Measurements from ENCODE around the gene PRXL2B.
"Not testable (repeated sequence)": the region's sequence is repeated elsewhere in the genome, so short reads cannot be mapped to it uniquely, and the experiment has no call there.

Gene PRXL2B

DNA sequence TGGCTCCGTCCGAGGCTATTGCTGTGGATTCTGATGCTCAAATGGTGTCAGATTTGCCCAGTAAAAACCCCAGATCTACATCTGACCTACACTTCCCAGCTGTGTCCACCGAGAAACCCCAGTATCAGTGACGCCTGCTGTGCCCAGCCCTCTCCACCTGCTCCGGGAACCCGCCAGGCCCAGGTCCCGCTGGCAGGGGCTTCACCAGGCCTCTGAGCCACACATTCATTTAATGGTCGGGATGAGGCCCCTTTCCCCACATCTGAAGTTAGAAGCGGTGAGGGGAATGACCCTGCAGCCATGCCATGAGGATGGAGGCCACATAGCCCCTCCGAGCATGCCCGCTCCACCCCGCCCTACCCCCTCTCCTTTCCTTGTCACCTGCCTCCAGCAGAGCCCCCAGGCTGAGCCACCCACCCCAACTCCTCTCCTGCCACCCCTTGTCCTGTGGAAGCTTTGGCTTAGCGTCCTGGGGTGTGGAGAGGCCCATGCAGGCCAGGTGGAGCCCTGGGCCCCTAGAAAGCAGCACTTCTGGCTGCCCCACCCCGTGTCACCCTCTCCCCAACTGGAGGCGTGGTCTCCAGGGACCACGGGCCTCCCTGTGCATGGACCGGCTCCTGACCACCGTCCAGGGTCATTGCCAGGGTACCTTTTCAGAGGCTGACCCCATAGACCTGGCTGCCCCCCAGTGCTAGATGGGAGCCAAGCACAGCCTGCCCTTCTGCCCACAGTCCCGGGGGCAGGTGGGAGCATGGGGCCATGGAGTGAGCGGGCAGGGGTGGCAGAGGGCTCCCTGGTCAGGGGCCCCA is 22.4 kb upstream of the PRXL2B start:
- DNase-seq (ENCODE audit: low read depth, low spot score) = no peak

GRCh38 chr1:2564815-2565374 is 21.7 kb upstream of the PRXL2B start:
- DNase-seq (ENCODE audit: low read depth, low spot score) = no peak

DNA sequence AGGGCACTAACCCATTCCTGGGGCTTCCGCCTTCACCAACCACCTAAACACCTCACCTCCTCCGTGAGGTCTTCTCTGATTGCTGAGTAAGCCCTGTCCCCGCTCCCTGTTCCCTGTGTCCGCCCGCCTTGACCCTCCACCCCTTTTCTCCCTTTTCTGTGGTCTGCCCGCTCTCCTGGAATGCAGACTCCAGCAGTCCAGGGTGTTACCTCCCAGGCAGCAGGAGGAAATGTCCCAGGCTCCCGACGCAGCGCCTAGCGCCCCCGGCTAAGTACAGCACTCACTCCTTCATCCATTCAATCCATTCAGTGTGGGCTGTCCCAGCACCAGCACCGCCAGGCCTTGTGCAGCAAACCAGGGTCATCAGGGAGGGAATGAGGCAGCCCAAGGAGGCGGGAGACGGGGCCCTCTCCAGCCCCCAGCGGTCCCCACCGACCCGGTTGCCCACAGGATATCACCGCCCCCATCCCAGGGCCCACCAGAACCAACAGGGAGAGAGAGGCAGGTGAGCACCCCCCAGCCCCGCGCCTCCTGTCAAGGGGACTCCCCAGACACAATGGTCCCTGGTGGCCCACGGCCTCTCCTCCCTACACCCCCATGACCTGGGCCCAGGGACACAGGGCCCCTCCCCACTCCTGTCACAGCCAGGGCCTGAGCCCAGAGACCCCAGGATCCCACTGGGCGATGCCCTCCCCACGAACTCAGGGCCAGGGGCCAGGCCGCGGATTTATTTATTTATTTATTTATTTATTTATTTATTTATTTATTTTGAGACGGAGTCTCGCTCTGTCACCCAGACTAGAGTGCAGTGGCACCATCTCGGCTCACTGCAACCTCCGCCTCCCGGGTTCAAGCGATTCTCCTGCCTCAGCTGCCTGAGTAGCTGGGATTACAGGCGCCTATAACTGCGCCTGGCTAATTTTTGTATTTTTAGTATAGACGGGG is 20.2 kb upstream of the PRXL2B start:
- DNase-seq (ENCODE audit: low read depth, low spot score) = no peak

GRCh38 chr1:2567083-2567679 is 19.4 kb upstream of the PRXL2B start:
- DNase-seq (ENCODE audit: low read depth, low spot score) = no peak

- DNase-seq (ENCODE audit: low read depth, low spot score) = not testable (repeated sequence)
Observed at GRCh38 chr1:2568187-2568816, 18.3 kb upstream of the PRXL2B start.

DNA sequence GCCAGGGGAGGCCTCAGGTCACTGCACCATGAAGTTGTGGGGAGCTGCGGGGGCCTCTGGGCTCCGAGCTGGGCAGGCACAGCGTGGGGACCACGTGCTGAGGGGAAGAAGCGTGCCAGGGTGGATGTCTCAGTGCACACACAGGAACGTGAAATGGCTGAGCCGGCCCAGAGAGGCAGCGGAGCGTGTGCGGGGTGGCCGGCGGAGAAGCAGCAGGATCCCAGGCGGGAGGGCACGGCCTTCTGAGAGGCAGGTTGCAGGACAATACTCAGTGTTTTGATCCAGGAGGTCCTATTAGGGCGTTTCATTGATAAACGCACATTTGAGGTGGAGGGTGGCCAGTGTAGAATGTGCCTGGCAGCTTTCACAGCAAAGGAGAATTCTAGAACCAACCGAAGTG is 17.5 kb upstream of the PRXL2B start:
- no peak for DNase-seq (ENCODE audit: low read depth, low spot score)

GRCh38 chr1:2569703-2570102 is 16.9 kb upstream of the PRXL2B start:
- DNase-seq (ENCODE audit: low read depth, low spot score) = not testable (repeated sequence)

DNA sequence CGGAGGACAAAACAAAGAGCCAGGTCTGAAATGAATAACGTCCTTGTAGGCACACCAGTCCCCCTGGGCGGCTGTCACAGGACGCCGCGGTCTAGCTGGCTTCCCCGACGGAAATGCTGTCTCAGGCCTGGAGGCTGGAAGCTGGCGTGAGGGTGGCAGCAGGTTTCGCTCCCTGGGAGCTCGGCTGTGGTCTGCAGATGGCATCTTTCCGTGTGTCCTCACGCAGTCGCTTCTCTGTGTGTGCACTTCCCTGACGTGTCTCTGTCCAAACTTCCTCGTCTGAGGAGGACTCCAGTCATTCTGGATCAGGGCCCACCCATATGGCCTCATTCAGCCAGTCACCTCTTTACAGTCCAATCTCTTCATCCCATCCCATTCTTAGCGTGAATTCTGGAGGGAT is 16.2 kb upstream of the PRXL2B start:
- DNase-seq (ENCODE audit: low read depth, low spot score) = no peak

GRCh38 chr1:2571348-2571747 is 15.2 kb upstream of the PRXL2B start:
- no peak for DNase-seq (ENCODE audit: low read depth, low spot score)

GRCh38 chr1:2573250-2573920 is 13.2 kb upstream of the PRXL2B start:
- no peak for DNase-seq (ENCODE audit: low read depth, low spot score)

- DNase-seq (ENCODE audit: low read depth, low spot score) = no peak
Observed at GRCh38 chr1:2574350-2574749, 12.2 kb upstream of the PRXL2B start.

DNA sequence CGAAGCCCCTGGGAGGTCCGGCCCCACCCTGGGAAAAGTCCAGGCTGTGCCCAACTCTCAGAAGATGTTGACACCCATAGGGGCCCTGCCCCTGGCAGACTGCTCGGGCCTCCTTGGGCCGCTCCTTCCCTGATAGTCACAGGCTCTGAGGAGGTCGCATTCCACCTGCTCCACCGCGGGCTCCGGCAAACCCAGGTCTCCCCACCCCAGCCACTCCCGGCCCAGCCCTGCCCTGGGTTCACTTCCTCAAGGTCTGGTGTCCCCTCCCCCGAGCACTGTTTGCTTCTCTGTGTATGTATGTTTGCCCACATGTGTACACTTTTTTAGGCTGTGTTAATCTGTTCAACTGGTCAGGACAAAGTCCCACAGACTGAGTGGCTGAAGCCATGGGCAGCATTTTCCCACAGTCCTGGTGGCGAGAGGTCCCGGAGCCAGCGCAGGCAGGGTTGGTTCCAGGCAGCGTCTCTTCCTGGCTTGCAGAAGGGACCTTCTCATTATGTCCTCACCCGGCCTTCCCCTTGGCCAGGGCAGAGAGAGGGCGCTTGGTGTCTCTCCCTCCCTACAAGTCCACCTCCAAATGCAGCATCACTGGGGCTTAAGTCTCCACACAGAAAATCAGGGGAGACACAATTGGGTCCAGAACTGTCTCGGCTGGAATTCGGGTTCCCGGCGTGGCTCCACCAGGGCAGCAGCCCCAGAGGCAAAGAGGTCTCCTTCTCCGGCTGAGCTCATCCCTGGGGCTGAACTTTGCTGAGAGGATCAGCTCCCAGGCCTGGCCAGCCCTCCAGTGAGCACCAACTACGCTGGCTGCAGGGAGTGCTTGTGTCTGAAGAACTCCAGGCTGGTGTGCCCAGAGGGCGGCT is 10.5 kb upstream of the PRXL2B start:
- no peak for DNase-seq (ENCODE audit: low read depth, low spot score)

DNA sequence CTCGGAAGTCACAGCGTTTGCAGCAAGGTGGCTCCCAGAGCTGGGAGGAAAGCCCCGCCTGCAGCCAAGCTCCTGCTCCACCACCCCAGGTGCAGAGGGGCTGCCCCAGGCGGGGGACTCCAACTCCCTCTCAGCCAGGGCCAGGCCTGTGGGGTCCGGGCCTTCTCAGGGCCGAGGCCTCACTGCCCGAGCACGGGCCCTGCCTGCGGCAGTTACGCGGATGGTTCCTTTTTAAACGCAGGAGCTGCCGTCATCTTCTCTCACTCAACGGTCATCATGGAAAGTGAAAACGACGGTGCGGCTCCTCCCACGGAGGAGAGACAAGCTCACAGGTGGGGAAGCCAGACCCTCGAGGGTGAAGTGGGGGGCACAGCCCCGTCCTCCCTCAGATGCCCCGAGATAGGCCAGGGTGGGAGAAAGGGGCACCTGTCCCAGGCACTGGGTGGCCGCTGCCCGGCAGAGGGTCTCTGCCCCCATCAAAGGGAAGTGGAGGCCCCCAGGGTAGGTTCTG is 9.0 kb upstream of the PRXL2B start:
- DNase-seq (ENCODE audit: low read depth, low spot score) = not testable (repeated sequence)

- no peak for DNase-seq (ENCODE audit: low read depth, low spot score)
Observed at GRCh38 chr1:2578758-2579118, 7.8 kb upstream of the PRXL2B start.

- DNase-seq (ENCODE audit: low read depth, low spot score) = no peak
Observed at GRCh38 chr1:2580691-2581090, 5.9 kb upstream of the PRXL2B start.

GRCh38 chr1:2582391-2582790 is 4.2 kb upstream of the PRXL2B start:
- no peak for DNase-seq (ENCODE audit: low read depth, low spot score)

- DNase-seq (ENCODE audit: low read depth, low spot score) = no peak
Observed at GRCh38 chr1:2583331-2583791, 3.2 kb upstream of the PRXL2B start.

- no peak for DNase-seq (ENCODE audit: low read depth, low spot score)
Observed at GRCh38 chr1:2583871-2584351, 2.7 kb upstream of the PRXL2B start.

DNA sequence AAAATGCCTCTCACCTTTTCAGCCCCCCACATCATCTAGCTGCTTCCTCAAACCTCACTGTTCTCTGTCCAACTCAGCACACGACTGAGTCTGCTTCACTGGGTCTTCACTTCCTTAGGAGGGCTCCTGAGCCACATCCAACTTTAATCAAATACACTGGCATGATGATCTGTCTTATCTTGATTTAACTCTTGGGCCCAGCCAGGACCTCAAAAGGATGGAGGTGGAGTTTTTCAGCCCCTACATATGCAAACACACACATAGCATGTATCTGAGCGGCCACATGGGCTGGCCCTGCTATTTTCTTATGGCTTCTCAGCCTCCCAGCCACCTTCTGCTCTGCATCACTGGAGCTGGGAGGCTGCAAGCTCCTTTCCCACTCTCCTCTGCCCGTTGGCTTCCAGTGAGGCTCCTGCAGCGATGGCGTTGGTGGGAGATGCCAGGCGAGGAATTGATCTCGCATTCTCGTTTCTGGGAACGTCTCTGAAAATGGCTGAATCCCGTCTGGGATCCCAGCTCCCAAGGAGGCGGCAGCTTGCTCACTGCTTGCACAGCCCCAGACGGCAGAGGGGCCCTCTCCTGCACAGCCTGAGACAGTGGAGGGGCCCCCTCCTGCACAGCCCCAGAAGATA is 1.8 kb upstream of the PRXL2B start:
- no peak for DNase-seq (ENCODE audit: low read depth, low spot score)
